ENCODE results near the gene CNIH2. TPM values are rescaled to one million over a fixed set of nuclear protein-coding genes. Genes with fewer than 3 reads are reported as not detected.

CNIH2 gene
- polyA plus RNA-seq, 1 donor from 2014 or later, result 47.9 TPM

DNA sequence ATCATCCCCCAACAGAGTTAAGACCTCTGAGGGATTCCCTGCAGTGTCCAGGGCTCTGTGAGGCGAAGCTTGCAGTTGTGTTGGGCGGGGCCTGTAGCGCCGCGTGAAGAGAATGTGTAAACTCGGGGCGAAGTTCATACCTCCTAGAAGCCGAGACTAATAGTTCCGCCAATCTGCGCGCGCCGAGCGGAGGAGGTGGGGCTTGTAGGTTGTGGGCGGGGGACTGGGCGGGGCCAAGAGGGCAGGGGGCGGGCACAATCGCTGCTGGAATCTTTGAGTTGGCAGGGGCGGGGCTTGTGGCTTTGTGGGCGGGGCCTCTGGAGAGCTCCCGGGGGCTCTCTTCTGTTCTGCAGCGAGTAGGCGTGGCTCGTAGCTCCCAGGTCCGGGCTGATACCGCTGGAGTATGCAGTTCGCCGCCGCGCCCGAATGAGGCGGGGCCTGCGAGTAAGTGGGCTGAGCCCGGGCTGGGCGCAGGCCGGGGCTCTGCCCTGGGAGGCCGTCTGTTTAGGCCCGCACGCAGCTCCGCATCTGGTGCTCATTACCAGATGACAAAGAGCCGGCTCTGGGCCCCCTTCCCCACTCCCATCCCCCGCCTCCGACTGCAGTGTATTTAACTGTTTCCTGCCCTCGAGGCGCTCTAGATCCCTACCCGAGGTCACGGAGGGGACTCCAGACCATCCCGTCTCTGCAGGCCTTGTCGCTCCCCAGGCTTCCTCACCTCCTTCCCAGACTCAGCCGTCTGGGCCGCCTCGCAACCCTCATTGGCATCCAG is 34.8 kb downstream of the CNIH2 start:
- TF ChIP-seq POLR2AphosphoS5 (IDR thresholded peaks at IDR 0.05), result peak; percentile 53
- no peak for TF ChIP-seq TAF1 (IDR thresholded peaks at IDR 0.05; ENCODE audit: low read depth)
- H3K4me3 ChIP-seq (ENCODE audit: low read length), result peak overlapping the region; percentile 70
- no peaks in the 10 kb centered on the region for H4K20me1 ChIP-seq (ENCODE audit: insufficient read depth)
- H3K27ac ChIP-seq (ENCODE audit: low read length), result peak overlapping the region; percentile 49
- no peaks in the 10 kb centered on the region for H3F3A ChIP-seq (ENCODE audit: insufficient read depth, low read length, poor library complexity, severe bottlenecking)
- peak overlapping the region; percentile 69 for H3K9ac ChIP-seq (ENCODE audit: low read length)
- H3K27me3 ChIP-seq (ENCODE audit: insufficient read depth, low read depth, low read length), result peaks cover 11% of the 10 kb centered on the region
- no peaks in the 10 kb centered on the region for H3K36me3 ChIP-seq (ENCODE audit: insufficient read depth, low read length)
- H3K4me2 ChIP-seq (ENCODE audit: low read length), result peak overlapping the region; percentile 59
- peak overlapping the region; percentile 60 for H2AFZ ChIP-seq (ENCODE audit: low read depth, low read length)
- no peaks in the 10 kb centered on the region for H3K9me3 ChIP-seq (ENCODE audit: low read length)
- no peaks in the 10 kb centered on the region for H3K79me2 ChIP-seq (replicated peaks; ENCODE audit: insufficient read depth, low read length)
- H3K9me2 ChIP-seq (ENCODE audit: insufficient read depth, low read length), result no peaks in the 10 kb centered on the region

DNA sequence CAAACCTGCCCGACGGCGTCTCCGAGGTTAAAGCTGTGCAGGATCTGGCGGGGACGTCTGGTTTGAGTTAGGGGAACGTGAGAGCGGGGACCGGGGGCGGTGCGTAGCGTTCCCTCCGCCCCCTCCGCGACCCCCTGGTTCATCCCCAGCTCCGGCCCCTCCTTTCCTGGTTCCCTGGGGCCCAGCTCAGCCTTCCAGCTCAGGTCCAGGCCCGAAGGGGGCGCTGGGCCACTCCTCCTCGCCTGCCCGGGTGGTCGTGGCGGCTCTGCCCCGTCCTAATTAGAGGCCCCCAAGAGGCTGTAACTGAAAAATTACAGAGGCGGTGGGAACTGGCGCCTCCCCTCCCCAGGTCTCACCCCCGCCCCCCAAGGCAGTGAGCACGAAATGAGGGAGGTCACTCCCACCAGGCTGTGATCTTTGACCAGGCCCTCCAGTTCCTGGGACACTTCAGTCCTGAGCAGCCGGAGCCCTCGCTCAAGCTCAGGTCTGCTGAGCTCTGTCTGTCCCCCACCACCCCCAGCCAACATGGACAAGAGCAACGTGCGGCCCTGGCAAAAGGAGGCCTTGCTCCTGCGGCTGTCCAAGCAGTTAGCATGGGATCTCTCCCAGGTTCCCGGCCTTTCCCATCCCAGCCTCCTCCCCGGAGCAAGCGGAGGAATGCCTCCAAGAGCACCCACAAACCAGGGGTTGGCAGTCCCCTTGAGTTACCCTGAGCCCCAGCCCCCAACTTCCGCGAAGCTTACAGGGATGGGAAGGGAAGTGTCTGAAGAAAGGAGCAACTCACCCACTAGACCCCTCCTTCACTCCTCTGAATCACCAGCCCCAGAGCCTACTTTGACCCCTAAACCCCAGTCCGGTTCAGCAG is 35.6 kb downstream of the CNIH2 start:
- Histone ChIP-seq H3K9me2 (ENCODE audit: insufficient read depth, low read length) (no peaks in the 10 kb centered on the region), H3K4me3 (ENCODE audit: low read length) (peak overlapping the region; percentile 70), H3K79me2 (replicated peaks; ENCODE audit: insufficient read depth, low read length) (no peaks in the 10 kb centered on the region), H3F3A (ENCODE audit: insufficient read depth, low read length, poor library complexity, severe bottlenecking) (no peaks in the 10 kb centered on the region), H4K20me1 (ENCODE audit: insufficient read depth) (no peaks in the 10 kb centered on the region), H2AFZ (ENCODE audit: low read depth, low read length) (peak overlapping the region; percentile 60), H3K36me3 (ENCODE audit: insufficient read depth, low read length) (no peaks in the 10 kb centered on the region), H3K9me3 (ENCODE audit: low read length) (no peaks in the 10 kb centered on the region), H3K4me2 (ENCODE audit: low read length) (peak overlapping the region; percentile 59), H3K27me3 (ENCODE audit: insufficient read depth, low read depth, low read length) (peaks cover 11% of the 10 kb centered on the region), H3K27ac (ENCODE audit: low read length) (peak overlapping the region; percentile 49), H3K9ac (ENCODE audit: low read length) (peak overlapping the region; percentile 69)
- TF ChIP-seq RAD21 (conservative IDR thresholded peaks at IDR 0.05) (no peak), TAF1 (IDR thresholded peaks at IDR 0.05; ENCODE audit: low read depth) (no peak)
- TF ChIP-seq, protein P1, sequence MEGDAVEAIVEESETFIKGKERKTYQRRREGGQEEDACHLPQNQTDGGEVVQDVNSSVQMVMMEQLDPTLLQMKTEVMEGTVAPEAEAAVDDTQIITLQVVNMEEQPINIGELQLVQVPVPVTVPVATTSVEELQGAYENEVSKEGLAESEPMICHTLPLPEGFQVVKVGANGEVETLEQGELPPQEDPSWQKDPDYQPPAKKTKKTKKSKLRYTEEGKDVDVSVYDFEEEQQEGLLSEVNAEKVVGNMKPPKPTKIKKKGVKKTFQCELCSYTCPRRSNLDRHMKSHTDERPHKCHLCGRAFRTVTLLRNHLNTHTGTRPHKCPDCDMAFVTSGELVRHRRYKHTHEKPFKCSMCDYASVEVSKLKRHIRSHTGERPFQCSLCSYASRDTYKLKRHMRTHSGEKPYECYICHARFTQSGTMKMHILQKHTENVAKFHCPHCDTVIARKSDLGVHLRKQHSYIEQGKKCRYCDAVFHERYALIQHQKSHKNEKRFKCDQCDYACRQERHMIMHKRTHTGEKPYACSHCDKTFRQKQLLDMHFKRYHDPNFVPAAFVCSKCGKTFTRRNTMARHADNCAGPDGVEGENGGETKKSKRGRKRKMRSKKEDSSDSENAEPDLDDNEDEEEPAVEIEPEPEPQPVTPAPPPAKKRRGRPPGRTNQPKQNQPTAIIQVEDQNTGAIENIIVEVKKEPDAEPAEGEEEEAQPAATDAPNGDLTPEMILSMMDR (IDR thresholded peaks at IDR 0.05; ENCODE audit: poor library complexity, severe bottlenecking), result no peak

DNA sequence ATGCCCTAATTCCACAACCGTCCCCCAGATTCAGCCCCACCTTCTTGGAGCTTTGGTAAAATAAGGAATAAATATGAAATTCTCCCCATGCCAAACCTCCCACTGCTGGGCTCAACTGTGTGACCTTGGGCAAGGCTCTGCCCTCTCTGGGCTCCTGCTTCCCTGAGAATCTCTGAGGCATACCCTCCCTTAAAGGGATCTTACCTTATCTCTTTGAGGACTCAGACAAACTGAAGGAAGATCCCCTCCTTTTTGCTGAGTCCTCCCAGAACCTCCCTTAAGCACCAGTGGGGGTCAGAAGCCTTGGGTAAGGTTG is 36.2 kb downstream of the CNIH2 start:
- Histone ChIP-seq H3K9ac (ENCODE audit: low read length) (no peak overlapping the region), H3K4me2 (ENCODE audit: low read length) (no peak overlapping the region), H3K27ac (ENCODE audit: low read length) (no peak overlapping the region), H3K27me3 (ENCODE audit: insufficient read depth, low read depth, low read length) (peaks cover 11% of the 10 kb centered on the region), H3K9me2 (ENCODE audit: insufficient read depth, low read length) (no peaks in the 10 kb centered on the region), H3K36me3 (ENCODE audit: insufficient read depth, low read length) (no peaks in the 10 kb centered on the region), H3K9me3 (ENCODE audit: low read length) (no peaks in the 10 kb centered on the region), H4K20me1 (ENCODE audit: insufficient read depth) (no peaks in the 10 kb centered on the region), H3K79me2 (replicated peaks; ENCODE audit: insufficient read depth, low read length) (no peaks in the 10 kb centered on the region), H3K4me3 (ENCODE audit: low read length) (no peak overlapping the region), H2AFZ (ENCODE audit: low read depth, low read length) (no peak overlapping the region), H3F3A (ENCODE audit: insufficient read depth, low read length, poor library complexity, severe bottlenecking) (no peaks in the 10 kb centered on the region)
- TF ChIP-seq MXI1 (conservative IDR thresholded peaks at IDR 0.05; ENCODE audit: poor library complexity, severe bottlenecking) (no peak), SMC3 (conservative IDR thresholded peaks at IDR 0.05; ENCODE audit: poor library complexity) (no peak), EP300 (conservative IDR thresholded peaks at IDR 0.05; ENCODE audit: poor library complexity, severe bottlenecking) (no peak), RAD21 (conservative IDR thresholded peaks at IDR 0.05) (no peak), EZH2 (IDR thresholded peaks at IDR 0.05; ENCODE audit: borderline replicate concordance, insufficient read depth, low read length, poor library complexity, severe bottlenecking) (no peak), TAF1 (IDR thresholded peaks at IDR 0.05; ENCODE audit: low read depth) (no peak), POLR2AphosphoS5 (IDR thresholded peaks at IDR 0.05) (no peak)
- TF ChIP-seq, protein P1 (IDR thresholded peaks at IDR 0.05; ENCODE audit: poor library complexity, severe bottlenecking), result no peak
- TF ChIP-seq, protein P2, sequence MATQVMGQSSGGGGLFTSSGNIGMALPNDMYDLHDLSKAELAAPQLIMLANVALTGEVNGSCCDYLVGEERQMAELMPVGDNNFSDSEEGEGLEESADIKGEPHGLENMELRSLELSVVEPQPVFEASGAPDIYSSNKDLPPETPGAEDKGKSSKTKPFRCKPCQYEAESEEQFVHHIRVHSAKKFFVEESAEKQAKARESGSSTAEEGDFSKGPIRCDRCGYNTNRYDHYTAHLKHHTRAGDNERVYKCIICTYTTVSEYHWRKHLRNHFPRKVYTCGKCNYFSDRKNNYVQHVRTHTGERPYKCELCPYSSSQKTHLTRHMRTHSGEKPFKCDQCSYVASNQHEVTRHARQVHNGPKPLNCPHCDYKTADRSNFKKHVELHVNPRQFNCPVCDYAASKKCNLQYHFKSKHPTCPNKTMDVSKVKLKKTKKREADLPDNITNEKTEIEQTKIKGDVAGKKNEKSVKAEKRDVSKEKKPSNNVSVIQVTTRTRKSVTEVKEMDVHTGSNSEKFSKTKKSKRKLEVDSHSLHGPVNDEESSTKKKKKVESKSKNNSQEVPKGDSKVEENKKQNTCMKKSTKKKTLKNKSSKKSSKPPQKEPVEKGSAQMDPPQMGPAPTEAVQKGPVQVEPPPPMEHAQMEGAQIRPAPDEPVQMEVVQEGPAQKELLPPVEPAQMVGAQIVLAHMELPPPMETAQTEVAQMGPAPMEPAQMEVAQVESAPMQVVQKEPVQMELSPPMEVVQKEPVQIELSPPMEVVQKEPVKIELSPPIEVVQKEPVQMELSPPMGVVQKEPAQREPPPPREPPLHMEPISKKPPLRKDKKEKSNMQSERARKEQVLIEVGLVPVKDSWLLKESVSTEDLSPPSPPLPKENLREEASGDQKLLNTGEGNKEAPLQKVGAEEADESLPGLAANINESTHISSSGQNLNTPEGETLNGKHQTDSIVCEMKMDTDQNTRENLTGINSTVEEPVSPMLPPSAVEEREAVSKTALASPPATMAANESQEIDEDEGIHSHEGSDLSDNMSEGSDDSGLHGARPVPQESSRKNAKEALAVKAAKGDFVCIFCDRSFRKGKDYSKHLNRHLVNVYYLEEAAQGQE (IDR thresholded peaks at IDR 0.05; ENCODE audit: borderline replicate concordance), result no peak

Data from neural cell (in vitro differentiated cells).